ENCODE measurements around the gene RAB5IF. TPM values are rescaled to one million over a fixed set of nuclear protein-coding genes. Genes with fewer than 3 reads are reported as not detected.

RAB5IF gene
- total and polyA plus RNA-seq, 2 of the 13 experiments (the other 11 are each of a cell fraction or from before 2014, with no cell fraction given), result 261 to 305 TPM

DNA sequence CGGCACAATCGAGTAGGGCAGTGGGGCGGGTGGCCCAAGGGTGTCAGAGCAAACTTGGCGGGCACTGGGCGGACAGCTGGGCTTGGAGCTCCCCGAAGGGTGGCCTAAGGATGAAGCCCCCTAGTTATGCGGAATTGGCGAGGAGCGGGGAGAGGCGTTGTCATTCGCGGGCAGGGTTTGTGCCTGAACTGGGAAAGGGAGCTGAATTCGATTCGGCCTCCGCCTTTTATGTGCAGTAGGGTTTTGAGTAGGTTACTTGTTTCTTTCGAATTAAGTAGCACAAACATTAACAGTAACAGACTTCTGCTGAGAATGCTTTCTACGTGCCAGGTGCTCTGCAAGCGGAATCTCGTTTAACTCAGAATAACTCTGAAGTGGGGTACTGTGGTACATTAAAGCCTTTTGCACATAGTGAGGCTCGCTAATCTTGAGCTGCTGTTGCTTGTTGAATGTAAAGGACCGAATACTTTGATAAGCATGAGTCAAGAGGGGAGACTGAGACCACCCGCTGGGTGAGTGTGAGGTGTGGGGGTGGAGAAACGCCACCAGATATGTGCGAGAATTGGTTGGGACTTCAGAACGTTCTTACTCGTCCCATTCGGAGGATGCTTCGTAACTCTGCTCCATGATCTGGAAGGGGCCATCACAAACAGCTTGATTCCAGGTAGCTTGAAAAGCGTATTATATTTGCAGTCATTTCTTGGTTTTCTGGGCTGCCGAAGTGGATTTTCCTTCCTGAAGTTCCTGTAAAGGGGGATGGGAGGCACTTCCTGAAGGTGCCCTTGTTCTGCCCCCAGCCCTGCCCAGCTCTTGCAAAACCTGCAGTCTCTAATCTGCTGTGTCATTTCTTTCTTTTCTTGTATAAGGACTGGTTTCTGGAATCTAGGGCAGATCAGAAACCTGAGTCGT, 833 bp downstream of the RAB5IF start (continued):
- peak; percentile 69 for TF ChIP-seq PRPF4 (IDR thresholded peaks at IDR 0.05; ENCODE audit: low read depth, low read length, poor library complexity, severe bottlenecking)
- no peak for TF ChIP-seq ZNF720 (CRISPR knock-in tag; IDR thresholded peaks at IDR 0.05)
- TF ChIP-seq, protein P1, sequence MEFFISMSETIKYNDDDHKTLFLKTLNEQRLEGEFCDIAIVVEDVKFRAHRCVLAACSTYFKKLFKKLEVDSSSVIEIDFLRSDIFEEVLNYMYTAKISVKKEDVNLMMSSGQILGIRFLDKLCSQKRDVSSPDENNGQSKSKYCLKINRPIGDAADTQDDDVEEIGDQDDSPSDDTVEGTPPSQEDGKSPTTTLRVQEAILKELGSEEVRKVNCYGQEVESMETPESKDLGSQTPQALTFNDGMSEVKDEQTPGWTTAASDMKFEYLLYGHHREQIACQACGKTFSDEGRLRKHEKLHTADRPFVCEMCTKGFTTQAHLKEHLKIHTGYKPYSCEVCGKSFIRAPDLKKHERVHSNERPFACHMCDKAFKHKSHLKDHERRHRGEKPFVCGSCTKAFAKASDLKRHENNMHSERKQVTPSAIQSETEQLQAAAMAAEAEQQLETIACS (CRISPR knock-in tag; IDR thresholded peaks at IDR 0.05), result no peak
- TF ChIP-seq ZNF101 (CRISPR knock-in tag; IDR thresholded peaks at IDR 0.05; ENCODE audit: borderline replicate concordance, low read depth), result peak; percentile 94; the same call in 1 of the 2 replicates
- TF ChIP-seq, protein P2, sequence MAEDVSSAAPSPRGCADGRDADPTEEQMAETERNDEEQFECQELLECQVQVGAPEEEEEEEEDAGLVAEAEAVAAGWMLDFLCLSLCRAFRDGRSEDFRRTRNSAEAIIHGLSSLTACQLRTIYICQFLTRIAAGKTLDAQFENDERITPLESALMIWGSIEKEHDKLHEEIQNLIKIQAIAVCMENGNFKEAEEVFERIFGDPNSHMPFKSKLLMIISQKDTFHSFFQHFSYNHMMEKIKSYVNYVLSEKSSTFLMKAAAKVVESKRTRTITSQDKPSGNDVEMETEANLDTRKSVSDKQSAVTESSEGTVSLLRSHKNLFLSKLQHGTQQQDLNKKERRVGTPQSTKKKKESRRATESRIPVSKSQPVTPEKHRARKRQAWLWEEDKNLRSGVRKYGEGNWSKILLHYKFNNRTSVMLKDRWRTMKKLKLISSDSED (CRISPR knock-in tag; IDR thresholded peaks at IDR 0.05), result 0 out of 2 replicates have a peak, but pooled peaks have one; percentile 8
- no peak for TF ChIP-seq TBX2 (CRISPR knock-in tag; IDR thresholded peaks at IDR 0.05; ENCODE audit: borderline replicate concordance)
- TF ChIP-seq TBX3 (IDR thresholded peaks at IDR 0.05; ENCODE audit: borderline replicate concordance), result 0 out of 2 replicates have a peak, but pooled peaks have one; percentile 5
- TF ChIP-seq, protein P3, sequence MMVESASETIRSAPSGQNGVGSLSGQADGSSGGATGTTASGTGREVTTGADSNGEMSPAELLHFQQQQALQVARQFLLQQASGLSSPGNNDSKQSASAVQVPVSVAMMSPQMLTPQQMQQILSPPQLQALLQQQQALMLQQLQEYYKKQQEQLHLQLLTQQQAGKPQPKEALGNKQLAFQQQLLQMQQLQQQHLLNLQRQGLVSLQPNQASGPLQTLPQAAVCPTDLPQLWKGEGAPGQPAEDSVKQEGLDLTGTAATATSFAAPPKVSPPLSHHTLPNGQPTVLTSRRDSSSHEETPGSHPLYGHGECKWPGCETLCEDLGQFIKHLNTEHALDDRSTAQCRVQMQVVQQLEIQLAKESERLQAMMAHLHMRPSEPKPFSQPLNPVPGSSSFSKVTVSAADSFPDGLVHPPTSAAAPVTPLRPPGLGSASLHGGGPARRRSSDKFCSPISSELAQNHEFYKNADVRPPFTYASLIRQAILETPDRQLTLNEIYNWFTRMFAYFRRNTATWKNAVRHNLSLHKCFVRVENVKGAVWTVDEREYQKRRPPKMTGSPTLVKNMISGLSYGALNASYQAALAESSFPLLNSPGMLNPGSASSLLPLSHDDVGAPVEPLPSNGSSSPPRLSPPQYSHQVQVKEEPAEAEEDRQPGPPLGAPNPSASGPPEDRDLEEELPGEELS (CRISPR knock-in tag; IDR thresholded peaks at IDR 0.05), result 0 out of 2 replicates have a peak, but pooled peaks have one; percentile 7
- no peak for TF ChIP-seq ZNF7 (CRISPR knock-in tag; IDR thresholded peaks at IDR 0.05)
- no peak for TF ChIP-seq ZNF33A (CRISPR knock-in tag; IDR thresholded peaks at IDR 0.05; ENCODE audit: borderline replicate concordance)
- 0 out of 2 replicates have a peak, but pooled peaks have one; percentile 13 for TF ChIP-seq BCL6 (CRISPR knock-in tag; IDR thresholded peaks at IDR 0.05)
- no peak for TF ChIP-seq ZNF160 (CRISPR knock-in tag; IDR thresholded peaks at IDR 0.05)
- TF ChIP-seq, protein P4, sequence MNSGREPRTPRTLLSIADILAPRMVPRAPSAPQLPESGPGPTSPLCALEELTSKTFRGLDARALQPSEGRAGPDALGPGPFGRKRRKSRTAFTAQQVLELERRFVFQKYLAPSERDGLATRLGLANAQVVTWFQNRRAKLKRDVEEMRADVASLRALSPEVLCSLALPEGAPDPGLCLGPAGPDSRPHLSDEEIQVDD (CRISPR knock-in tag; IDR thresholded peaks at IDR 0.05; ENCODE audit: borderline replicate concordance), result no peak
- TF ChIP-seq, protein P5, sequence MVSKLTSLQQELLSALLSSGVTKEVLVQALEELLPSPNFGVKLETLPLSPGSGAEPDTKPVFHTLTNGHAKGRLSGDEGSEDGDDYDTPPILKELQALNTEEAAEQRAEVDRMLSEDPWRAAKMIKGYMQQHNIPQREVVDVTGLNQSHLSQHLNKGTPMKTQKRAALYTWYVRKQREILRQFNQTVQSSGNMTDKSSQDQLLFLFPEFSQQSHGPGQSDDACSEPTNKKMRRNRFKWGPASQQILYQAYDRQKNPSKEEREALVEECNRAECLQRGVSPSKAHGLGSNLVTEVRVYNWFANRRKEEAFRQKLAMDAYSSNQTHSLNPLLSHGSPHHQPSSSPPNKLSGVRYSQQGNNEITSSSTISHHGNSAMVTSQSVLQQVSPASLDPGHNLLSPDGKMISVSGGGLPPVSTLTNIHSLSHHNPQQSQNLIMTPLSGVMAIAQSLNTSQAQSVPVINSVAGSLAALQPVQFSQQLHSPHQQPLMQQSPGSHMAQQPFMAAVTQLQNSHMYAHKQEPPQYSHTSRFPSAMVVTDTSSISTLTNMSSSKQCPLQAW (CRISPR knock-in tag; IDR thresholded peaks at IDR 0.05), result no peak
- TF ChIP-seq ZNF672 (CRISPR knock-in tag; IDR thresholded peaks at IDR 0.05), result no peak
- 0 out of 2 replicates have a peak, but pooled peaks have one; percentile 7 for TF ChIP-seq ZNF180 (CRISPR knock-in tag; IDR thresholded peaks at IDR 0.05; ENCODE audit: borderline replicate concordance, low read depth)
- no peak for TF ChIP-seq SOX13 (IDR thresholded peaks at IDR 0.05)
- peak in 1 of 2 experiments; percentile 69; a peak in 2 of 4 replicates for TF ChIP-seq SOX13 (CRISPR knock-in tag; conservative IDR thresholded peaks at IDR 0.05 in 1 of 2, IDR thresholded peaks at IDR 0.05 in 1 of 2)
- TF ChIP-seq ZNF883 (CRISPR knock-in tag; IDR thresholded peaks at IDR 0.05; ENCODE audit: not compliant biosample characterization), result no peak
- TF ChIP-seq DMAP1 (CRISPR knock-in tag; IDR thresholded peaks at IDR 0.05), result peak; percentile 67
- TF ChIP-seq ZNF530 (CRISPR knock-in tag; IDR thresholded peaks at IDR 0.05; ENCODE audit: low read depth), result peak; percentile 48; the same call in 1 of the 2 replicates
- peak; percentile 70 for TF ChIP-seq CEBPG (CRISPR knock-in tag; IDR thresholded peaks at IDR 0.05)
- no peak; the same call in 1 of the 2 replicates for TF ChIP-seq ZNF589 (CRISPR knock-in tag; conservative IDR thresholded peaks at IDR 0.05)

Data from HepG2 (cell line).